GM18519 (cell line): Measurements from ENCODE around the gene FOXC2.
"Not testable (repeated sequence)": the region's sequence is repeated elsewhere in the genome, so short reads cannot be mapped to it uniquely, and the experiment has no call there.

Experiments
- ATAC-seq: cut with Tn5 transposase; IDR thresholded peaks from one replicate; pipeline ENCODE4 v1.9.1; 2021; ENCODE audit warnings: mild to moderate bottlenecking, moderate library complexity; ENCODE audit not compliant: unreplicated experiment, low FRiP score

Gene FOXC2

DNA sequence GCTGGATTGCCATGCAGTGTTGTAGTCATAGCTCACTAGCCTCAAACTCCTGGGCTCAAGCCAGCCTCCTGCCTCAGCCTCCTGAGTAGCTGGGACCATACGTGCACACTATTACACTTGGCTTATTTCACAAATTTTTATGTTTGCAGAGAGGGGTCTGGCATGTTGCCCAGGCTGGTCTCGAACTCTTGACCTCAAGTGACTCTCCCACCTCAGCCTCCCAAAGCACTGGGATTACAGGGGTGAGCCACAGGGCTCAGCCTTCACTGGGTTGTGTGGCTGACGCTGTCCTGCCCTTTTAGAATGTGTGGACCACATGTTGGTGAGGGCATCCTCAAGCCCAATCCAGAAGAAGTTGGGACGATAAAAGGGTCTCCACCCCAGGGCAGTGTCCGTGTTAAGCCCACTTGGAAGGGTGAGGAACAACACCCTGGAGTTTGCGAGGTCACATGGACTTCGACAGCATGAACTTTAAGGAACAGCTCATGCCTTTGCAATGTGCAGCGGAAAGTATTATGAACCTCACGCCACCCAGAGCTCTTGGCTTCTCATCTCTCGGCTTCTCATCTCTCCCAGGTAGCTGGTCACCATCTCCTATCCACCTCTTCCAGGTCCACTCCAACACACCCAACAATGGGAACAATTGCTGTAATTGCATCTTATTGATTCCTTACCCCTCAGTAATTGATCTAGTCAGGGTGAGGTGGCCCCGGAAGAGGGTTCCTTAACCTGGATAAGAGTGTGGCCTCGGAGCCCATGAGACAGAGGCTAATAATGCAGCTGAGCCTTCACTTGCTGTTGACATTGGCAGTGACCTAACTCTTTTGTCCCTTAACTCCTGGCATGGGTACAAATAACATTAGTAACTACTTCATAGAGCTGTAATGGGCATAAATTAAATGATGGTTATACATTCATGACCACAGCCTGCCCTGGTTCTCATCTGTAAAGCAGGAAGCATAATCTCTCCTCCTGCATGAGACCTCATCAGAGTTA lies 18.4 kb downstream of the FOXC2 start:
- no peak for ATAC-seq

DNA sequence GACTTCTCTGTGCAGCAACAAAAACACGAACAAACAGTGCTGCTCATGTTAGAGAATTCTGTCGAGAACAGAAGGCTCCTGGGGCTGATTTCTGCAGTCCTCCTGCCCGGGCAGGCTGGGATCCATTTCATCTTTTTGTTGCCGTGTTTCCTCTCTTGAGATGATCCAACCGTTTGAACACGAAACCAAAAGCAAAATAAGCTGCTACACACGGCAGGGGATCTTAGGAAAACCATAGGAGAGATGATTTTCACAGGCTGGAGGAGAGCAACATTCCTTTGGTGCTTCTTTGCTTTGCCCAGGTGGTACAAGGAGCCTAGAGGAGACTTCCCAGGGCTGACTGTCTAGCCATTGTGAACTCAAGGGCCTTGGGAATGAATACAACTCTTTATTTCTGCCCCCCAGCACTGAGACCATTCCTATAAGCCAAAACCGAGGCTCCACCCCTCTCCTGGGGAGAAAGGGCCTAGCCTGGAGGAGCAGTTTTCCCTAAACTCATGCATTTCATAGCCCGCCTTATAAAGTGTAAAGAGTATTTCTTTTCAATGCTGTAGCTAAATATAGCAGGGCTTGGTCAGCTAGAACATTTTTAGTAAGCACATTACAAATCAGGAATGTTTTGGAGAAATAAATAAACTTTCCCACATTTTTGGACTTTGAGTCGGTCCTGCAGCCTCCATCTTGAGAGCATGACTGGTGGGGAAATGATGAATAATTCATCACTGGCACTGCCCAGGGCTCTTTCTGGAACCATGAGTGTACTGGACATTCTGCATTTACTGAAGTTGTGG lies 19.4 kb downstream of the FOXC2 start:
- ATAC-seq: no peak

DNA sequence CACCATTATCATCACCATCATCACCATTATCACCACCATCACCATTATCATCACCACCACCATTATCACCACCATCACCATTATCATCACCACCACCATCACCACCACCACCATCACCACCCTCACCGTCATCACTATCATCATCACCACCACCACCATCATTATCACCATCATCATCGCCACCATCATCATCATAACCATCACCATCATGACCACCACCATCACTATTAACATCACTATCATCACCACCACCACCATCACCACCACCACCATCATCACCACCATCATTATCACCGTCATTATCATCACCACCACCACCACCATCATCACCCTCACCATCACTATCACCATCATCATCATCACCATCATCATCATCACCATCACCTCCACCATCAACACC lies 20.9 kb downstream of the FOXC2 start:
- no peak for ATAC-seq

DNA sequence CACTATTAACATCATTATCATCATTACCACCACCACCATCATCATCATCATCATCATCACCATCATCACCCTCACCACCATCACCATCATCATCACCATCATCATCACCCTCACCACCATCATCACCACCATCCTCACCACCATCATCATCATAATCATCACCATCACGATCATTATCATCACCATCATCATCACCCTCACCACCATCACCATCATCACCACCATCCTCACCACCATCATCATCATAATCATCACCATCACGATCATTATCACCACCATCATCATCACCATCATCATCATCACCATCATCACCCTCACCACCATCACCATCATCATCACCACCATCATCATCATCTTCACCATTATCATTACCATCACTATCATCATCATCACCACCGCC lies 21.3 kb downstream of the FOXC2 start:
- not testable (repeated sequence) for ATAC-seq

DNA sequence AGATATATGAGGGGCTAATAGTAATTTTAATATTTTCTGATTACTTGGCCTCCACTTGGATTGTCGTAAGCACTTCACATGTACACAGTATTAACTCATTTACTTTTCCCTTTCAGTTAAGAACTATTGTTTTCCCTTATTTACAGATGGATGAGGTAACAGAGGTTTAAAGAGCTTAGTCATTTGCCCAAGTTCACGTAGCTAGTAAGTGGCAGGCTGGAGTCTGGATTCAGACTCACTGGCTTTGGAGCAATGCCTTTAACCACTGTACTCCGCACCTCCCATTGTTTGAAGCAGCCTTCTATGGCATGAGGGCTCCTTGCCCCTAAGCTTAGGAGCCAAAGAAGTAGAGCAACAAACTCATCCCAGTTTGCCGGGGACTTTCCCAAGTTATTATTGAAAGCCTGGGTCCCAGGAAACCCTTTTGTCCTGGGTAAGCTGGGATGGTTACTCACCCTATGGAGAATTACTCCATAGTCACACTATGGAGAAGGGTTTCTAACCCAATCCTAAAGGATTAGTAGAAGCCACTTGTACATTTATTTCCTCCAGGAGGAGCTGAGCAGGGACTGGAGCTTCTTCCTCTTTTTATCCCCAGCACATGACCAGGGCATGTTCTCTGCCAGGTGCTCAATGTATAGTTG lies 24.0 kb downstream of the FOXC2 start:
- ATAC-seq: no peak

DNA sequence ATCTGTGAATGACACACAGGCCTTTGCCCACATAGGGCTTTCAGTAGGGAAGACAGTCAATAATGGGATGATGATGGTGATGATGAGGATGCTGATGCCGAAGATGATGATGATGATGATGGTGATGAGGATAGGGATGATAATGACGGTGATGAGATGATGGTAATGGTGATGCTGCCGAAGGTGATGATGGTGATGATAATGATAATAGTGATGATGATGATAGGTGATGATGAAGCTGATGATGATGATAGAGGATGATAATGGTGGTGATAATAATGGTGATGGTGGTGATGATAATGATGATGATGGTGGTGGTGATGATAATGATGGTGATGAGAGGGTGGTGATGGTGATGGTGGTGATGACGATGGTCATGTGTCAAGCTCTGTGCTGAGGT lies 24.6 kb downstream of the FOXC2 start:
- no peak for ATAC-seq

DNA sequence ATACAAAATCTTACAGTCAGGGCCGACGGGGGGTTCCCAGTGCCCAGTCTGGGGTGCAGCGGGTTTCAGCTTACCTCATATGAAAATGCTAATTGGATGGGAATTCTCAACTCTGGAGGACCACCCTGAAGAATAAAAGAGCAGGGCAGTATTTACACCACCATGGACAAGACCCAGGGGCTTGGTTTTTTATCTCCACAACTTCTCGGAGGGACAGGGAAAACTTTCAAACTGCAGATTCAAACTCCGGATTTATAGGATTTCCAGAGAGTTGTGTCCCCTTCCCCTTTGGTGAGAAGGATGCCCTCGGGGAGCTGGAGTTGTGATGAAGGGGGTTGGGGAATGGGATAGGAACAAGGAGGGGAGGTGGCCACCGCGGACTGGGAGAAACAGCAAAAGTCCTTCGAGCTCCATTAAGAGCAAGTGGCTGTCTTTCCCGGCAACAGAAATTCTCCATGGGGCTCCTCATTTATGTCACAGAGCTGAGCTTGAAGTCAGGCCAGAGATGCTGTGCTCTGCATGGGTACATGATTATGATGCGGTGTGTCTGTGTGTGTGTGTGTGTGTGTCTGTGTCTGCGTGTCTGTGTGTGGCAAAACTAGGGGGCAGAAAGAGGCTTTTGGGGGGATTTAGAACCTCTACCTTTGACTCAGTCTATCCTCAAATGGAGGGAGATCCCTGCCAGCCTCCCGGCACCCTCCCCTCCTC lies 27.4 kb downstream of the FOXC2 start:
- ATAC-seq: no peak

DNA sequence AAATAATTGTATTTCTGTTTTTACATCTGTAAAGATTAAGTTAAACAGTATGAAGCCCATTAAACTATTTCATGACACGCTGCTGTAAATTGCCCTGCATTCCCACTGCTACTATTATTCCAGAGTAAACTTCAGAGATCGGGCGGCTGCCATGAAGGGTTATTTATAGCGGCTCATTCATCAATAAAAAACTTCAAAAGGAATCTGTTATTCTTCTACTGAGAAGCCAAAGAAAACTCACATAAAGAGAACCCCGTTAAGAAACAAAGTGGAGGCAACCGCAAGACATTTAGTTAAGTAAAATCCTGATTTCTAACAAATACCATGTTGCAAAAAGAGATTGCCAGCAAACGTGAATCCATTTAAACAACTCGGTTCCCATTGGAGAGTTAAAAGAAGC lies 28.1 kb downstream of the FOXC2 start:
- no peak for ATAC-seq

DNA sequence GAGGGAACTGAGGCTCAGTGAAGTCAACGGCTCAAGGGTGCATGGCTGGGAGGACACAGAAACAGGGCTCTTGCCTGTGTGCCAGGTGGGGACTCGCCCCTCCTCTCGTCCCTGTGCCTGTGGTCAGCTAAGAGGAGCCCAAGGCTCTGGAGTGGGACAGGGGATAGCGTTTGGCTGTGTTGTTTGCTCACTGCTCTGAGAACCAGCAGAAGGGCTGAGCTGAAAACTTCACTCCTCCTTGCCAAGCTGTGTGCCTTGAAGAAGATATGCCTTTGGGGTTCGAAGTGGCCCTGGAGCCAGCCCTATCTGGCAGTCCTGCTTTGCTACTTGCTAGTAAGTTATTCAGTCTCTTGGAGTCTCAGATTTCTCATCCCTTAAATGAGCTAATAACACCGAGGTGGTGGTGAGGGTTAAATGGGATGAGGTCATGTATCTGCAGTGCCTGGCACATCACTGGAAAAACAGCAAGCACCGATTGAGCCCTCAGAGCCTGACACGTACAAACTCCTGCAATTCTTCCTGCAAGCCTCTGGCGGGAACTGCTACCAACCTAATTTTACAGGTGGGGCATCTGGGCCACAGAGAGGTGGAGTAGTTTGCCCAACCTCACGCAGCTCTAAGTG lies 29.5 kb downstream of the FOXC2 start:
- ATAC-seq: no peak

DNA sequence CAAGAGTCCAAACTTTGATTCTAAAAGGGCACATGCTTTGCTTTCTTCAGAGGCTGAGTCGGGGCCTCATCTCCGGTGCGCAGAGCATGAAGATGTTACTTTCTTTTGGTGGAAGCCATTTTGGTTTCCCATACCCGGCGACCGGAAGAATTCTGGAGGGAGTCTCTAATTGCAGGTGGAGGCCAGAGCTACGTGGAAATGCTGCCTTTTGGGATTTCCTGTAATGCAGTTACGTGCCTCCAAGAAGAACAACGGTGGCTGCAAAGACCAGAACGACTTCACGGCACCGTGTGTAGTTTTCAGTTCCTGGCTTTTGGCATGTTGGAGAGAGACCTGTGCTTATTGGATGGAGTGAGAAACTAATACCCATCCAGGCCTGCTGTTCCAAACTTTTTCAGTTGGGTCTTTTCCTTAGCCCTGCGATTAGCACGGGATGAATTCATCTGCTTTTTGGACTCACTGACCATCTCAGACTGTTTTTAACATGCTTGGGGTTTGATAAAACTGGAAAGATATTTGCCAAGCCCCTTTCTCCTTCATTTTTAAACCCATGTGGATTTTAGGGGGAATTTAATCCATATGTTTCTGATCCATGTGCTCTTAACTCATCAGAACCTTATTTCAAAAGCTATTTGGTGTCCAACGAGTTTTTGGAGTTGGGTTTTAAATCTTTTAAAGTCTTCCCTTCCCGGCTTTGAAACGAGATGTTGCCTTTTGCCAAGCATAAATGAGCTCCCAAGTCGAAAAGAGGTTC lies 30.7 kb downstream of the FOXC2 start:
- ATAC-seq: no peak

DNA sequence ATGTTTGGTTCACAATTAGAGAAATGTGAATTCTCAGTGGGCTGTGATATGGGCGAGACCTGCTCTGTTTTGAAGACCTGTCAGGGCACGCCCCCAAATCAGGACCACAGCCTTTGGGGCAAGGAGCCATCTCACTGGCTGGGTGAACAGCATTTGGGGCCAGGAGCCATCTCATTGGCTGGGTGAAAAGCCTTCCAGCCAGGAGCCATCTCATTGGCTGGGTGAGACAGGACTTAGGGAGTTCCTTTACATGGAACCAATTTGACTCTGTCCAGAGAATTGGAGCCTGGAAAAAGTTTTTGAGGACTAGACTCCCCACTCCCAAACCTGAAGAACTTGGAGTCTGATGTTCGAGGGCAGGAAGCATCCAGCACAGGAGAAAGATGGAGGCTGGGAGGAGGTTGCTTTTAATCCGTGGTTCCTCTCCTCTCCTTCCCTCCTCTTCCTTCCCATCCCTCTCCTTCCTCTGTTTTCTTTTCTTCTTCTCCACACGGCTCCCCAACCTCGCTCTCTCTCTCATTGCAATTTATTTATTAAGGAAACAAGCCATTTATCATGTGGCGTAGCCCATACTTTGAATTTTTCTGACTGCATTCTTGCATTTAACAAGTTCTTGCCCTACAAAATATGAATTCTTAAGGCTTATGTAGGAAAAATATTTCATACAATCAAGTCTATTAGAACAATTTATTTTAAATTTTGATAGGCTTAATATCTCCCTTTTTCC lies 31.4 kb downstream of the FOXC2 start:
- no peak for ATAC-seq

DNA sequence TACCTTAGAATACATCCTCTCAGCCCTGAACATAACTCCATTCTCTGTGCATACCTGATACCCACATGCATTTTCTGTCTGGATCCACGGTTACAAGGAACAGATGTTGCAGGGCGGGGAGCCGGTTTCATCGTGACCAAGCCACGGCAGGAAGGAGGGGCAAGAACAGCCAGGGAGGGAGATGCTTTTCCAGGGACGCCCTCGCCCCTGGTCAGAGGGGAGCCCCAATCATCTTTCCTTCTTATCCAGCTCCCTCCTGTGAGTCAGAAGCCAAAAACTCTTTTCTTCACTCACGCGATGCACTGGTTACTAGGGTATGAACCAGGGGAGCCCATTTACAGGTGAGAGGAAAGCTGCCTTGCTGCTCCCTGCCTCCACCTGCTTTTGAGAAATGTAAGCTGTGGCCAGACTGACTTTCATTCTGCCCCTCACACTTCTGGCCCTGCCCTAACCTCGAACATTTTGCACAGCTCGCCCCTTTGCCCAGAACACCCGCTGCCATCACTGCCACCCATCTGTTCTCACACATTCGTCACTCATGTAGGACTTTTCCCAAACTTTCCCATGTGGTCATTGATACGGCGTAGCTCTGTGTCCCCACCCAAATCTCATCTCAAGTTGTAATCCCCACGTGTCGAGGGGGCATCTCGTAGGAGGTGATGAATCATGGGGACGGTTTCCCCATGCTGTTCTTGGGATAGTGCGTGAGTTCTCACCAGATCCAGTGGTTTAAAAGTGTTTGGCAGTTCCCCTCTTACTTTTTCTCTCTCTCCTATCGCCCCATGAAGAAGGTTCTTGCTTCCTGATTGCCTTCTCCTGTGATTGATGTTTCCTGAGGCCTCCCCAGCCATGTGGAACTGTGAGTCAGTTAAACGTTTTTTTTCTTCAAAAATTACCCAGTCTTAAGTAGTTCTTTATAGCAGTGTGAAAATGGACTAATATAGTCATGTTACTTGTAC lies 32.3 kb downstream of the FOXC2 start:
- no peak for ATAC-seq

DNA sequence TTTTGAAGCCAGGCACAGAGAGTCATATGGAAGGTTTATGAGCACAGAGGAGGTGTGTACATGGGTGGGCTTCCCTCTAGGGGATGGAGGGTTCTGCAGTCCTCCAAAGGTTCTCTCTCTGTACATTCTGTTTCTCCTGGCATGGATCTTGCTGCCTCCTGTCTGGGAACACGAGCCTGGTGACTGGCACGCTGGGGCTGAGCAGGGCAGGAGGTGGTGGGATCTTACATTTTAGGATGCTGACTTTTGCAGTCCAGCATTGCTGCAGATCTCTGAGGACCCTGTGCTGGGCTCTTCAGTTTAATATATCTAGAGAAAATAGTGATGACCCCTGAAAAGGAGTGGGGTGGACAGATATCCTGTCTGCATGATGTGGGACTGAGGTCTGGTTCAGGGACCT lies 34.7 kb downstream of the FOXC2 start:
- no peak for ATAC-seq

DNA sequence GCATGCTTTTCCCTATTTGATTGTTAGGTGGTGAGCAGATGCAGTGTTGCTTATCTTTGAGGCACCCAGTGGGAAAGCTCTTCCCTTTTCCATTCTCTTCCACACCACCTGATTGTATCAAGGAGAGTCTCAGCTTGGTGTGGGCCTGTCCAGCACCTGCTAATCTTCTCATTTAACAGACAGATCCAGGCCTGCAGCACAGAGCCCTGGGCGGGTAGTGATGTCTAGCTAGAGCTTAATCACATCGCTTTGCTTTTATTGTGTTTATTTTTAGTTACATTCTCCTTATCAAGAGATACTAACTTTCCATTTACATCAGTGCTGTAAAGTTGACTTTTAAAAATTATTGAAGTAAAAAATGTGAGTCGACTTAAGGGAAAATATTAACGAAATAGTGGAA lies 35.9 kb downstream of the FOXC2 start:
- no peak for ATAC-seq

DNA sequence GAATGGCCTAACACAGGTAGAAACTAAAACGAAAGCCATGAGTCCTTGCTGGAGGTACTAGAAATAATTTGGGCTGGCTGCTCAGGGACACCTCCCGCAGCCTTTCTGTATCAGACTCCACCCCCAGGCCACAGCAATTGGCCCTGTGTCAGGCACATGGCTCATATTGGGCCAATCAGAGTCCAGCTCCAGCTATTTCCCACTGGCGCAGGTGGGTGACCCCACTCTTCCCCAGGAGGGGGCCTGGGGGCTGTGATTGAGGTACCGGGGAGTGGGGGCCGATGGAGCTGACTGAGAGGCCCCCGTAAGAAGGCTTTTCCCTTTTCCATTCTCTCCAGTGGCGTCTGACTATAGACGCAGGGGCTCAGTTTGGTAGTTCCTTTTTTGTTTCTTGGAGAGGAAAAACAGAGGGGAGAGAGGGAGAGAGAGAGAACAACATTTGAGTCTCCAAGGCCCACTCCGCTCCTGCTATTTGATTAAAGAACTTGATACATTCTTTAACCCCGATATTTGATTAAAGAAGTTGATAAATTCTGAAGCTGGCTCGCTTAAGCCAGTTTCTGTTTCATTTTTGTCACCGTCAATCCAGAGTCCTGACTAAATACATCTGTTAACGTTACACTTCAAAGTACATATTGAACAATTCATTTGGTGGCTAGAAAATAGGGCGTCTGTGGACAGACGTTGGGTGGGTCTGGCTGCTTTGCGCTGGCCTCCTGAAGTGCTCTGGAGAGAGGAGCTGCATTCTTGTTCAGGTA lies 38.0 kb downstream of the FOXC2 start:
- no peak for ATAC-seq

DNA sequence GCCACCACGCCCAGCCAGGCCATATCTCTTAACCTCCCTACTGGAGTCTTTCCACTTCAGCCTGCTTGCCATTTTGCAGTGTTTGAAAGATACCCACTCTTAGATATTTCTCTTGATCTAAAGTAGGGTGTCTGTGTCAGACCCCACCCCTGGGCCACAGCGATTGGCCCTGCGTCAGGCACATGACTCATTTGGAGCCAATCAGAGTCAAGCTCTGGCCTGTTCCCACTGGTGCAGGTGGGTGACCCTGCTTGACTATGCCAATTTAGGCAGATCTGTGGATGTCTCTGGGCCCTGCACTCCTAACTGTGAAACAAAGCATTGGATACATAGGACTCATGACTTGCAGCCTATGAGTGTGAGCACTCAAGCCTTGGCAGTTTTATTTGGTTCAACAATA lies 39.3 kb downstream of the FOXC2 start:
- ATAC-seq: no peak

DNA sequence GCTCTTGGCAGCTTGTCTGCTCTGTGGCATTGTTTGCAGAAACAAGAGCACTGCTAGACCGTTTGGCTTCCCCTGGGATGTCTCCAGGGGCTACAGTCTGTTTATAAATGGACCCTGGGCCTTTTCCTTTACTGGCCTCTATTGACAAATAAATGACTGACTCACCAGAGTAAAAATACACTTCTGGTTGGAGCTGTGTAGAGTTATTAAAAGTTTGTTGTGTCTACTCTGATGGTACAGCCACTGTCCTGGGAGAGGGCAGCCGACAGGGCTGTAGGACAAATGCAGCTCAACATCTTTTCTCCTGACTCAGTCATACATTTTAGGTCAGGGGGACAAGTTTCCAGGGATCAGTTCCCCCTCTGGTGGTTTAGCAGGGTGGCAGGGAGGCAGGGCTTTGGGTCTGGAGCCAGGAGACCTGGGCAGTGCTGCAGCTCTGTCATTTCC lies 41.7 kb downstream of the FOXC2 start:
- no peak for ATAC-seq
